KMS-11 (cell line): ENCODE data around the gene TFCP2L1.

Source experiments
- H2AFZ ChIP-seq: fragments of 200-600 bp; sonication (generic); 2 replicates; pipeline ENCODE4 v1.6.1; 2016; ENCODE audit warnings: antibody characterized with exemption, mixed run types, low read depth
- H3K27ac ChIP-seq: fragments of 200-600 bp; sonication (generic); 2 replicates; pipeline ENCODE4 v1.6.1; 2016; ENCODE audit warnings: mild to moderate bottlenecking, mixed run types
- H3K27me3 ChIP-seq: fragments of 200-600 bp; sonication (generic); 2 replicates; pipeline ENCODE4 v1.6.1; 2017; ENCODE audit warnings: mild to moderate bottlenecking, low read depth, mixed run types, moderate library complexity; ENCODE audit not compliant: insufficient read depth
- H3K36me3 ChIP-seq: fragments of 200-600 bp; sonication (generic); 2 replicates; pipeline ENCODE4 v1.6.1; 2017; ENCODE audit warnings: mild to moderate bottlenecking, mixed run types; ENCODE audit not compliant: insufficient read depth
- H3K4me1 ChIP-seq: fragments of 200-600 bp; sonication (generic); 2 replicates; pipeline ENCODE4 v1.6.1; 2016; ENCODE audit warnings: mild to moderate bottlenecking, low read depth, mixed run types; ENCODE audit not compliant: poor library complexity, severe bottlenecking
- H3K4me2 ChIP-seq: fragments of 200-600 bp; sonication (generic); 2 replicates; pipeline ENCODE4 v1.7.0; 2016; ENCODE audit warnings: mild to moderate bottlenecking, mixed run types
- H3K4me3 ChIP-seq: fragments of 200-600 bp; sonication (generic); IDR thresholded peaks from 2 replicates; pipeline ENCODE4 v1.6.1; 2017; ENCODE audit warnings: low read depth, low read length, mixed read lengths; ENCODE audit not compliant: insufficient read depth
- H3K79me2 ChIP-seq: fragments of 200-600 bp; sonication (generic); 2 replicates; pipeline ENCODE4 v1.6.1; 2016; ENCODE audit warnings: low read depth, mixed run types; ENCODE audit not compliant: insufficient read depth
- H3K9ac ChIP-seq: fragments of 200-600 bp; sonication (generic); 2 replicates; pipeline ENCODE4 v1.6.1; 2016; ENCODE audit warnings: mild to moderate bottlenecking, mixed run types
- H4K20me1 ChIP-seq: fragments of 200-600 bp; sonication (generic); 2 replicates; pipeline ENCODE4 v1.6.1; 2016; ENCODE audit warnings: mild to moderate bottlenecking, mixed run types; ENCODE audit not compliant: insufficient read depth
- CTCF ChIP-seq: fragments of 200-600 bp; sonication (generic); conservative IDR thresholded peaks from 2 replicates; pipeline ENCODE4 v1.6.1; 2017; ENCODE audit warnings: low read depth, mild to moderate bottlenecking, antibody characterized with exemption, low read length, moderate library complexity, mixed read lengths

TFCP2L1 gene

GRCh38 chr2:121287146-121287798, 2.3 kb upstream of the TFCP2L1 start:
- no peak overlapping the region for H3K27ac ChIP-seq

GRCh38 chr2:121286506-121286905, 1.5 kb upstream of the TFCP2L1 start:
- H3K27me3 ChIP-seq: no peaks in the 10 kb centered on the region
- H3K79me2 ChIP-seq: no peaks in the 10 kb centered on the region
- no peaks in the 10 kb centered on the region for H4K20me1 ChIP-seq
- TF ChIP-seq CTCF: no peak
- H3K27ac ChIP-seq: no peak overlapping the region
- H3K4me3 ChIP-seq: no peak overlapping the region
- no peak overlapping the region for H2AFZ ChIP-seq
- no peak overlapping the region for H3K4me2 ChIP-seq
- no peaks in the 10 kb centered on the region for H3K36me3 ChIP-seq
- no peaks in the 10 kb centered on the region for H3K4me1 ChIP-seq
- H3K9ac ChIP-seq: no peak overlapping the region

More at GRCh38 chr2:121287146-121287798, 2.3 kb upstream of the TFCP2L1 start:
- no peaks in the 10 kb centered on the region for H3K36me3 ChIP-seq
- H3K27me3 ChIP-seq: no peaks in the 10 kb centered on the region
- H4K20me1 ChIP-seq: no peaks in the 10 kb centered on the region
- no peak overlapping the region for H3K4me2 ChIP-seq
- no peak for TF ChIP-seq CTCF
- H3K4me1 ChIP-seq: no peaks in the 10 kb centered on the region
- H2AFZ ChIP-seq: no peak overlapping the region
- no peaks in the 10 kb centered on the region for H3K79me2 ChIP-seq
- H3K9ac ChIP-seq: no peak overlapping the region
- H3K4me3 ChIP-seq: no peak overlapping the region

GRCh38 chr2:121285926-121286325, 924 bp upstream of the TFCP2L1 start:
- Histone ChIP-seq H3K36me3 (no peaks in the 10 kb centered on the region), H3K4me1 (no peaks in the 10 kb centered on the region), H3K4me2 (no peak overlapping the region; the same call in 1 of the 2 replicates), H3K79me2 (no peaks in the 10 kb centered on the region), H3K27ac (no peak overlapping the region), H3K9ac (no peak overlapping the region), H2AFZ (no peak overlapping the region), H3K27me3 (no peaks in the 10 kb centered on the region), H4K20me1 (no peaks in the 10 kb centered on the region), H3K4me3 (no peak overlapping the region)
- no peak for TF ChIP-seq CTCF

- Histone ChIP-seq H3K79me2 (no peaks in the 10 kb centered on the region), H3K9ac (no peak overlapping the region), H3K4me3 (no peak overlapping the region), H2AFZ (peak overlapping the region; percentile 91; the same call in 1 of the 2 replicates), H3K4me1 (no peaks in the 10 kb centered on the region), H3K36me3 (no peaks in the 10 kb centered on the region), H3K4me2 (peak overlapping the region; percentile 39; the same call in 1 of the 2 replicates), H3K27me3 (no peaks in the 10 kb centered on the region), H3K27ac (no peak overlapping the region), H4K20me1 (no peaks in the 10 kb centered on the region)
- no peak for TF ChIP-seq CTCF
Measured at GRCh38 chr2:121283670-121284462, 1.1 kb downstream of the TFCP2L1 start.
